HUDEP-2 (cell line): ENCODE measurements around the gene ZEB1.

Experiments used
- DNase-seq, 76 experiments: peaks; one replicate each; lab custom pipeline; 2025; ENCODE audit not compliant: unreplicated experiment in 76 of 76; lab: John Stamatoyannopoulos, UW

Gene ZEB1

GRCh38 chr10:31318854-31319601 lies at the start of gene ZEB1:
TSS of gene ZEB1 (plus strand) at chr10:31319216. CDS start at chr10:31319235, 19 bp downstream.
- DNase-seq, result peak in 74 of 76 experiments; percentile 12 to 84 (median 61)

GRCh38 chr10:31270954-31271353 lies 48.1 kb upstream of the ZEB1 start:
- no peak for DNase-seq

- DNase-seq, result no peak
These were observed 46.2 kb upstream of the ZEB1 start for GRCh38 chr10:31272841-31273240.

GRCh38 chr10:31273789-31274188 lies 45.2 kb upstream of the ZEB1 start:
- DNase-seq, result no peak

GRCh38 chr10:31274310-31274709 lies 44.7 kb upstream of the ZEB1 start:
- DNase-seq, result no peak

GRCh38 chr10:31278279-31278941 lies 40.6 kb upstream of the ZEB1 start:
- no peak for DNase-seq

- no peak for DNase-seq
These were observed 38.0 kb upstream of the ZEB1 start for GRCh38 chr10:31280972-31281371.

- no peak for DNase-seq
These were observed 31.0 kb upstream of the ZEB1 start for GRCh38 chr10:31288001-31288400.

GRCh38 chr10:31288962-31289361 lies 30.1 kb upstream of the ZEB1 start:
- no peak for DNase-seq

- no peak for DNase-seq
These were observed 28.6 kb upstream of the ZEB1 start for GRCh38 chr10:31290386-31290785.

- no peak for DNase-seq
These were observed 27.9 kb upstream of the ZEB1 start for GRCh38 chr10:31291123-31291522.

GRCh38 chr10:31294558-31294957 lies 24.5 kb upstream of the ZEB1 start:
- no peak for DNase-seq

GRCh38 chr10:31296754-31297153 lies 22.3 kb upstream of the ZEB1 start:
- DNase-seq, result no peak

GRCh38 chr10:31299119-31299518 lies 19.9 kb upstream of the ZEB1 start:
- DNase-seq, result no peak

GRCh38 chr10:31303212-31303611 lies 15.8 kb upstream of the ZEB1 start:
- DNase-seq, result no peak

GRCh38 chr10:31304291-31304970 lies 14.6 kb upstream of the ZEB1 start:
- no peak for DNase-seq

GRCh38 chr10:31313396-31313795 lies 5.6 kb upstream of the ZEB1 start:
- DNase-seq, result no peak

GRCh38 chr10:31314256-31315150 lies 4.5 kb upstream of the ZEB1 start:
- DNase-seq, result no peak

GRCh38 chr10:31315453-31315852 lies 3.6 kb upstream of the ZEB1 start:
- DNase-seq, result no peak

GRCh38 chr10:31317171-31317570 lies 1.8 kb upstream of the ZEB1 start:
- no peak for DNase-seq
